IgD-negative memory B cell (primary cell): ENCODE results near the gene SNX30. TPM values are rescaled to one million over a fixed set of nuclear protein-coding genes. Genes with fewer than 3 reads are reported as not detected.

Source experiments
- H3K27ac Mint-ChIP-seq, 3 donors: one replicate each; pipeline ENCODE4 v1.8.0; 2020 to 2022; ENCODE audit warnings: mild to moderate bottlenecking in 3 of 3, mixed read lengths in 3 of 3, moderate library complexity in 1 of 3
- H3K27me3 Mint-ChIP-seq: one replicate; pipeline ENCODE4 v1.8.0; 2021; ENCODE audit warnings: mixed read lengths
- H3K36me3 Mint-ChIP-seq: one replicate; pipeline ENCODE4 v1.8.0; 2020; ENCODE audit warnings: mild to moderate bottlenecking, mixed read lengths
- H3K4me1 Mint-ChIP-seq, 3 donors: one replicate each; pipeline ENCODE4 v1.8.0; 2020 to 2022; ENCODE audit warnings: mixed read lengths in 3 of 3, mild to moderate bottlenecking in 1 of 3
- H3K4me3 Mint-ChIP-seq, 4 donors: one replicate each; pipeline ENCODE4 v1.8.0; 2020 to 2022; ENCODE audit warnings: mild to moderate bottlenecking in 4 of 4, mixed read lengths in 4 of 4, moderate library complexity in 3 of 4
- H3K9me3 Mint-ChIP-seq, 3 donors: one replicate each; pipeline ENCODE4 v1.8.0; 2020 to 2021; ENCODE audit warnings: mixed read lengths in 3 of 3, mild to moderate bottlenecking in 1 of 3
- polyA plus RNA-seq: library from polyadenylated mRNA; unstranded; fragments of 300-500 nt; fragmentation: Illumina TruSeq; gene quantifications from one replicate; pipeline ENCODE4 v1.2.3, GENCODE V29; 2021

SNX30 gene
- polyA plus RNA-seq, 1 donor from 2014 or later = 1.4 TPM

DNA sequence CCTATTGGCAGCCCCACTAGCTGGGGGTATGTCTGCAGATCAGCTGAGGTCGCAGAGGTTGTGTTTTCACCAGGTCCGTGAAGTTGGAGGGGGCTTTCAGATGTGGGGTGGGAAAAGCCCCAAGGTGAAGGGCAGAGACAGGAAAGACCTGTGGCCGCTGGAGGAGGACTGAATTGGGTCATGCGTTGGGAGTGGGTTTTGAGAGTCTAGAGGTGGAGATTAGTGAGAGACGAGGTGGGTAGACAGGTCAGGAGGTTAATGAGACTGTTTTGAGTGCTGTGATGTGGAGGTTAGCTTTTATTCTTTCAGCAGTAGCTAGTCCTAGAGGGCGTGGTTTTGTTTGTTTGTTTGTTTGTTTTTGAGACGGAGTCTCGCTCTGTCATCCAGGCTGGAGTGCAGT is 10.3 kb downstream of the SNX30 start:
- no peak overlapping the region for H3K4me3 Mint-ChIP-seq
- H3K36me3 Mint-ChIP-seq = peaks cover 4% of the 10 kb centered on the region
- H3K9me3 Mint-ChIP-seq = no peaks in the 10 kb centered on the region
- H3K27me3 Mint-ChIP-seq = no peaks in the 10 kb centered on the region
- H3K27ac Mint-ChIP-seq = no peak overlapping the region
- H3K4me1 Mint-ChIP-seq = peaks cover 0 to 7% (median 2%) of the 10 kb centered on the region in 3 donors

DNA sequence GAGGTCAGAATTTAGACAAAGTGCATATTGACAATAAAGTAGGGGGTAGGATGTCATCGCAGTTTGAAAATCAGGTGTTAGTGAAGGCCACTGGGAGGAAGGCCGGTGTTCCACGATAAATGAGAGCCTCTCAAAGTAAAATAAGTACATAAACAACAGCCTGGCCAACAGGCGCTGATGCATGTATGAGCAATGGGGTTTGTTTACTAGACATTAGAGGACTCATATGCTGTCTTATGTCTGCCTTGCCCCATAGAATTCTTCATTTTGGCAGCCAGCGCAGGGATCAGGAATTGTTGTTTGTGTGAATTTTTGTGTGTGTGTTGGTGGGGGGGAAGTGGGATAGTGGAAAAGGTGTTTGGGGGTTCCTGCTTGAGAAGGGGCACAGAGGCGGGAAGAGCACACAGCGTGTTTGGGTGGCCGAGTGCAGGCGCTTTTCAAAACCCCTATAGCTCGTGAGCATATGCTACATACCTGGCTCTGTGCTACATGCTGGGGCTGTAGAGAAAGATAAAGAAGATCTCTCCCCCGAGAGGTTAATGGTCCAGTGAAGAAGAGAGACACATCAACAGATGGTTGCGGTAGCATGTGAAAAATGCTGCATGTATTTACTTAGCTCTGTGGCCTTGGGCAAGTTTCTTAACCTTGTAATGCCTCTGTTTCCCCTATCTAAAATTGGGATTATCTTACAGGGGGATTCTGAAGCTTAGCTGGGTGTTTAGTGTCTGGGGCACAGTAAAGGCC is 11.5 kb downstream of the SNX30 start:
- Mint-ChIP-seq H3K27ac (no peak overlapping the region), H3K4me3 (peak overlapping the region in 1 of 4 donors; percentile 47), H3K9me3 (peaks cover 0 to 7% (median 0%) of the 10 kb centered on the region in 3 donors), H3K4me1 (peaks cover 0 to 7% (median 2%) of the 10 kb centered on the region in 3 donors), H3K36me3 (peaks cover 4% of the 10 kb centered on the region), H3K27me3 (no peaks in the 10 kb centered on the region)

DNA sequence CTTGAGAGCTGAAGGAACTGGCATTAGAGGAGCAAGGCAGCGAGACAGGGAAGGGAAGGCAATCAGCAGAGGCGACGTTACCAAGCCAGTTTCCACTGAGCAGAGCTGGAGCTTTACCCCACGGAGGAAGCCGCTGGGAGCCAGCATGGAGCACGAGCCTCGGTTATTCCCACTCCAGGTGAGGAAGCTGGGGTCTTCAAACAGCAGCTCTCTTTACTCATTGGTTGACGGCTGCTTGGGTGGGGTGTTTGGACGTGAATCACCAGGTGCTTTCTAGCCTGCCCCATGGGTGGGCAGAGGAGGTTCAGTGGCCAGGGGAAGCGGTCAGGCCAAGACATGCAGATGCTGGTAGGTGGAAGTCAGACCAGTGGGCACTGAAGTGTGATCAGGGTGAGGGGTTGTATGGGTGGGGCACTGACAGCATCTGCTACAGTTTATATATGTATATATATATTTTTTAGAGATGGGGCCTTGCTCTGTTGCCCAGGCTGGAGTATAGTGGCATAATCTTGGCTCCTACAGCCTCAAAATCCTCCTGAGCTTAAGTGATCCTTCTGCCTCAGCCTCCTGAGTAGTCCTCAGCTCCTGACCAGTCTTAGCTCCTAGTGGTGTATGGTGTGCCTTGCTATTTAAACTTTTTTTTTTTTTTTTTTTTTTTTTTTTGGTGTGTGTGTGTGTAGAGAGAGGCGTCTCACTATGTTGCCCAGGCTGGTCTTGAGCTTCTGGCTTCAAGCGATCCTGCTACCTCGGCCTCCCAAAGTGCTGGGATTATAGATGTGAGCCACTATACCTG is 12.4 kb downstream of the SNX30 start:
- Mint-ChIP-seq H3K27ac (no peak overlapping the region), H3K4me3 (peak overlapping the region in 1 of 4 donors; percentile 47), H3K27me3 (no peaks in the 10 kb centered on the region), H3K4me1 (peaks cover 0 to 7% (median 2%) of the 10 kb centered on the region in 3 donors), H3K36me3 (peaks cover under 1% of the 10 kb centered on the region), H3K9me3 (peaks cover 0 to 7% (median 2%) of the 10 kb centered on the region in 3 donors)

DNA sequence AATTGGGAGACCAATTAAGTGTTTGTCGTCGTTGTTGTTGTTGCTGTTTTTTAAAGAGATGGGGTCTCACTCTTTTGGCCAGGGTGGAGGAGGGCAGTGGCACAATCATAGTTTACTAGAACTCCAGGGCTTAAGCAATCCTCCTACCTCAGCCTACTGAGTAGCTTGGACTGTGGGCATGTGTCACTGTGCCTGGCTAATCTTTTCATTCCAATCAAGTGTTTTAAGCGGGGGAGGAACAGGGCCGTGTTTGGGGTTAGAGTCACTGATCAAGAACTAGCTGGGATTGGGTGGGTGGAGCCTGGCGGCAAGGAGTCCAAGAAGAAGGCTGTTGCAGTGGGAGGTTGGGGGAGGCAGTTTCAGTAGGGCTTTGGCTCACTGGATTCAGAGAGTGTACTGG is 13.8 kb downstream of the SNX30 start:
- Mint-ChIP-seq H3K4me3 (no peak overlapping the region), H3K36me3 (peaks cover 2% of the 10 kb centered on the region), H3K27me3 (no peaks in the 10 kb centered on the region), H3K27ac (no peak overlapping the region), H3K4me1 (peaks cover 0 to 7% (median 2%) of the 10 kb centered on the region in 3 donors), H3K9me3 (peaks cover 0 to 7% (median 5%) of the 10 kb centered on the region in 3 donors)

DNA sequence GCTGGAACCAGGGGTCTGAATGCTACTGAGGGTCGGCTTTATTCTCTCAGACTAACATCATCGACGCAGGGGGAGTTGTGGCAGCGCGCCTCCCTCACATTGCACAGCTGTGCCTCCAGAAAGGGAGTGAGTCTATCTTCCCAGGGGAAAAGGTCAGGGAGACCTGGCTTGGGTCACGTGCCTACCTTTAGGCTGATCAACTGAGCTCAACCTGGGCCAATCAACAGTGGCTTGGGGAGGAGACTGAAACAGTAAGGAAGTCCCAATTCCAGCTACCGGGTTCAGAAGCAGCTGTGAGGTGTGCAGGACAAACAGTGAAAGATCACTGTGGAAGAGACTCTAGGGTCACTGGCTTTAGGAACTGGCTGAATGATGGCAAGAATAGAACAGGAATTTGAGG is 14.3 kb downstream of the SNX30 start:
- Mint-ChIP-seq H3K27ac (no peak overlapping the region), H3K4me1 (peaks cover 0 to 7% (median 2%) of the 10 kb centered on the region in 3 donors), H3K36me3 (peaks cover 2% of the 10 kb centered on the region), H3K4me3 (no peak overlapping the region), H3K27me3 (no peaks in the 10 kb centered on the region), H3K9me3 (peaks cover 0 to 7% (median 5%) of the 10 kb centered on the region in 3 donors)

DNA sequence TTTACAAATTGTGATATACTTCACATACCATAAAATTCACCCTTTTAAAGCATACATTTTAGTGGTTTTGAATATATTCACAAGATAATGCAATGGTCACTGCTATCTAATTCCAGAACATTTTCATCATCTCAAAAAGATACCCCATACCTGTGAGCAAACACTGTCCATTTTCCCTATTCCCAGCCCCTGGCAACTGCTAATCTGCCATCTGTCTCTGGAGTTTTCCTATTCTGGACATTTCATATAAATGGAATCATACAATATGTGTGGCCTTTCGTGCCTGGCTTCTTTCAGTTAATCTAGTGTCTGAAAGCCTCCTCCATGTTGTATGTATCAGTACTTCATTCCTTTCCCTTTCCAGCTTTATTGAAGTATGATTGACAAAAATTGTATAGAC is 14.7 kb downstream of the SNX30 start:
- Mint-ChIP-seq H3K4me1 (peaks cover 0 to 7% (median 2%) of the 10 kb centered on the region in 3 donors), H3K36me3 (peaks cover 2% of the 10 kb centered on the region), H3K9me3 (peaks cover 0 to 7% (median 5%) of the 10 kb centered on the region in 3 donors), H3K27me3 (no peaks in the 10 kb centered on the region), H3K4me3 (no peak overlapping the region), H3K27ac (no peak overlapping the region)

DNA sequence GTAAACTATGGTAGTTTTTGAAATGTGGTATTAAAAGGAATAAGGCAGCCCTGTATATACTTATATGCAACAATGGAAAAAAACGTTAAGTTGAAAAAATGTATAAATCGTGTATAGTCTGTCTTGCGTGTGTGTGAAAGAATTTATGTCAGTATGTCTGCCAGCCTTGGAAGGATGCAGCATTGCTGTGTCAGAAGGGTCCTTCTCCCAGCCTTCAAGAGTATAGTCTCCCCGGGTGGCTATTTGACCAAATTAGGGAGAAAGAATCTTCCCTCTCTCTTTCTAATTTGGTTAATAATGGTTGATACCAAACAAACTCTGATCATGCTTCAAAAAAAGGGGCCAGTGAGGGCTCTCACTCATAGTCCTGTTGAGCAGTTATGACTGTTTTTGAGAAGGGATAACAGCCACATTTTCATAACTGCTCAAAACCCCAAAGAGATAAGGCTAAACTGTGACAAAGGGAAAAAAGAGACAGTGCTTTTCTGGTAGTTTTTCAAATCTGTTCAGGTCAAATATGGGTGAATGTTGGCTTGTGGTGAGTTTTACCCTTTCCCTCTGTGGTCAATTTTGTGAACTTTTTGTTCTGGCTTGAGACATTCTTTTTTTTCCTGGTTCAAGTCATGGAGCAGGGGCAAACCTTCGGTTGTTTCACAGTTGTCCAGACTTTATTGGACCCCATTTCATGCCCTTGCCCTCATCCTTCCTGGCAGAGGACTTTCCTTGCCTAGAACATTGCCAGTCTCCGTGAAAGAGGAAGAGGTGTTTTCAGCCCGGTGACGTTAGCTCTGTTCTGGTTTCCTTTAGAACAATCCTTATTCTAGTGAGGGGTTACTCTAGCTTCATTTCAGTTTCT is 21.0 kb downstream of the SNX30 start:
- Mint-ChIP-seq H3K27ac (no peak overlapping the region), H3K27me3 (peaks cover 1% of the 10 kb centered on the region), H3K9me3 (peaks cover 0 to 8% (median 1%) of the 10 kb centered on the region in 3 donors), H3K36me3 (peaks cover 2% of the 10 kb centered on the region), H3K4me1 (peaks cover 24 to 30% (median 29%) of the 10 kb centered on the region in 3 donors), H3K4me3 (peak overlapping the region in 1 of 4 donors; percentile 39)

DNA sequence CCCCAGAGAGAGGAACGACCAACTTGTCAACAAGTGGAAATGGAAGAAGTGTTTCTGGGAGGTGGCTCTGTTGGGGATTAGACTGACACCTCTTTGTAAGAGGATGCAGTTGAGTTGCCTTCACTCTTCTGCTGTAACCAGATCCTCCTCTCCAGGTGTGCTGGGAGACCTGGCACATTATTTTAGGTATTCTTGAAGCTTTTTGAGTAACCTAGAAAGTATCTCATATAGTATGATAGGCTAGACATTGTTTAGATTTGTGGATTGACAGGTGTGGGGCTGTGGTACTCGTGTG is 21.6 kb downstream of the SNX30 start:
- Mint-ChIP-seq H3K27ac (no peak overlapping the region), H3K36me3 (peaks cover 2% of the 10 kb centered on the region), H3K27me3 (peaks cover 1% of the 10 kb centered on the region), H3K4me3 (peak overlapping the region in 1 of 4 donors; percentile 39), H3K9me3 (peaks cover 0 to 8% (median 0%) of the 10 kb centered on the region in 3 donors), H3K4me1 (peaks cover 24 to 30% (median 29%) of the 10 kb centered on the region in 3 donors)

DNA sequence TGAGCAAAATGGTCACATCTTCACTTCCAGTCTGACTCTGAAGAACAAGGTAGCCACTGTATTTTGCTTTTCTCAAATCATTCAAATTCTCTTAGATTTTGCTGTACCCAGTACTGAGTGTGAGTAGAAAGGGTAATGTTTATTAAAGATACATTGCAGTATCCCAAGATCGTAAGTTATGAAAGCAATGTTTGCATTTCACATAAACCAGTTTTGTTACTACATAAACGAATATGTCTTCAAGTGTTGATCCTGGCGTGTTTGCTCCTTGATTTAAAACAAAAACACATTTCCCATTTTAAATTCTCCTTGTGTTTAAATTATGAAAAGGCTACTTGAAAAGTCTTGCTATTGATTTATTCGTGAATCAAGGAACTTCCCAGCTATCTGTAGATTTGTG is 22.0 kb downstream of the SNX30 start:
- H3K4me1 Mint-ChIP-seq = peaks cover 24 to 30% (median 29%) of the 10 kb centered on the region in 3 donors
- H3K9me3 Mint-ChIP-seq = peaks cover 0 to 8% (median 0%) of the 10 kb centered on the region in 3 donors
- H3K27me3 Mint-ChIP-seq = peaks cover 1% of the 10 kb centered on the region
- peaks cover 2% of the 10 kb centered on the region for H3K36me3 Mint-ChIP-seq
- H3K4me3 Mint-ChIP-seq = no peak overlapping the region
- no peak overlapping the region for H3K27ac Mint-ChIP-seq

DNA sequence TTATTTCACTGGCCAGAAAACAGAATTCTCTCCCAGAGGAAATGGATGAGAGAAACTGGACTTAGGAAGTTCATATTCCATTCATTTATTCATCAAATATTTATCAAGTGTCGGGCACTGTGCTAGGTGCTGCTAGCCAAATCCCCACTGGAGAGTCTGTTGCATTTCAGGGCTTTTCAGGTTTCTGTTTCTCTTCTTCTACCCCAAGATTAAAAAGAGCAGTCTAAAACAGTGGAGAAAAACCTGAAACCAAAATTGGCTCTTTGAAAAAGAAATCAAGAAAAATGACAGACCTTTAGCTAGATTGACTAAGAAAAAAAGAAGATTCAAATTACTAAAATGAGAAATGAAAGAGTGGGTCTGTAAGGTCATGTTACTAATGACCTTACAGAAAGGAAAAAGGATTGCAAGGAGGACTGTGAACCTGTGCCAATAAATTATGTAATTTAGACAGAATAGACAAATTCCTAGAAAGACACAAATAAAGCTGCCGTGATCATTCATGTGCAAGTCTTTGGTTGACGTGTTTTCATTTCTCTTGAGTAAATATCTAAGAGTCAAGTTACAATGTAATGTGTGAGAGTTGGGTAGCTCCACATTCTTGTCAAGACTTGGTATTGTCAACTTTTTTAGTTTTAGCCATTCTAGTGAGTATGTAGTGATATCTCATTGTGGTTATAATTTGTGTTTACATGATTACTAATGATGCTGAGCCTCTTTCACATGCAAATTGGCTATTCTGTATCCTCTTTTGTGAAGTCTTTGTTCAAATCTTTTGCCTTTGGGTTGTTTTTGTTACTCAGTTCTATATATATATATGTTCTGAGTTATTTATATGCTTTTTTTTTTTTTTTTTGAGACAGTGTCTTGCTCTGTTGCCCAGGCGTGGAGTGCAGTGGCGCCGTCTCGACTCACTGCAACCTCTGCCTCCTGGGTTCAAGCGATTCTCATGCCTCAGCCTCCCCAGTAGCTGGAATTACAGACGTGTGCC is 23.7 kb downstream of the SNX30 start:
- Mint-ChIP-seq H3K27ac (peak overlapping the region in 1 of 3 donors; percentile 24), H3K4me3 (peak overlapping the region in 3 of 4 donors; percentile 2 to 42 (median 39)), H3K36me3 (no peaks in the 10 kb centered on the region), H3K4me1 (peaks cover 24 to 30% (median 29%) of the 10 kb centered on the region in 3 donors), H3K9me3 (peaks cover 0 to 3% (median 0%) of the 10 kb centered on the region in 3 donors), H3K27me3 (peaks cover 1% of the 10 kb centered on the region)

DNA sequence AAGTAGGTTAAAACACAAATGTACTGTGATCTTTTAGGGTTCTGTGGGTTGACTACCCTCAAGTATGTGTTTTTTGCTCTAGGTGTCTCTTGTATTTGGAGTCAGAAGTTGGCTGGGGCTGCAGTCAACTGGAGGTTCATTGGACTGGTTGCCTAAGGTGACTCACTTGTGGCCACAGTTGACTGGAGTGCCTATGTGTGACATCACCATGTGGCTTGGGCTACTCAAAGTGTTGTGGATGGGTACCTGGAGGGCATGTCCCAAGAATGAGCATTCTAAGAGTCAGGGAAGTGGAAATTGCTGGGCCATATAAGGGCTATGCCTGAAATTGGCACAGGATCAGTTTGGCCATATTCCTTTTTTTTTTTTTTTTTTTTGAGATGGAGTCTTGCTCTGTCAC is 27.4 kb downstream of the SNX30 start:
- no peaks in the 10 kb centered on the region for H3K27me3 Mint-ChIP-seq
- H3K9me3 Mint-ChIP-seq = peaks cover 0 to 3% (median 0%) of the 10 kb centered on the region in 3 donors
- no peaks in the 10 kb centered on the region for H3K36me3 Mint-ChIP-seq
- H3K4me3 Mint-ChIP-seq = no peak overlapping the region
- peaks cover 15 to 17% (median 16%) of the 10 kb centered on the region in 3 donors for H3K4me1 Mint-ChIP-seq
- no peak overlapping the region for H3K27ac Mint-ChIP-seq

DNA sequence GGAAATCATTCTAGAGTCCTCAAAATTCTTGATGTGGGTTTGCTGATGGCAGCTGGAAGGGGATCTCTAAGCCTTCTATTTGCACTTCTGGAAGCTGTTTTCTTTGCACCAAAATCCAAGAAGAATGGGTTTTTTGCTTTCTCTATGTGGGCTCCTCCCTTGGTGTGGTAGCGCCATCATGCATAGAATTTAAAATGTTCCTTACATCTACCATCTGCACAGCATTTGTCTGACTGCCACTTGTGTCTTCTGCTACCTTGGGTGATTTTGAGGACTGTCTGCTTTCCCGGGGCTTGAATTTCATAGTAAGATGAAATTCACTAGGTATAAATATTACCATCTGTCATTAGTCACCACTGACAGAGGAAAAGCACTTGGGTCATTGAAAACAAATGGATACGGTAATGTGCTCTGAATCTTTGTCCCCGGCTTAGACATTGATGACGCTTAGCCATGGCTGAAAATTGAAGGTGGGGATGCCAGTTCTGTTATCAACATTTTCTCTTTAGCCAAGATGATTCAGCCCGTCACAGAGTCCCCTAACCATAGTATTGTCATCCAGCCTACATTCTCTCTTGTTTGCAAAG is 30.0 kb downstream of the SNX30 start:
- no peak overlapping the region for H3K27ac Mint-ChIP-seq
- peaks cover 5 to 7% (median 5%) of the 10 kb centered on the region in 3 donors for H3K4me1 Mint-ChIP-seq
- no peak overlapping the region for H3K4me3 Mint-ChIP-seq
- H3K27me3 Mint-ChIP-seq = no peaks in the 10 kb centered on the region
- no peaks in the 10 kb centered on the region for H3K36me3 Mint-ChIP-seq
- peaks cover 0 to 3% (median 0%) of the 10 kb centered on the region in 3 donors for H3K9me3 Mint-ChIP-seq

DNA sequence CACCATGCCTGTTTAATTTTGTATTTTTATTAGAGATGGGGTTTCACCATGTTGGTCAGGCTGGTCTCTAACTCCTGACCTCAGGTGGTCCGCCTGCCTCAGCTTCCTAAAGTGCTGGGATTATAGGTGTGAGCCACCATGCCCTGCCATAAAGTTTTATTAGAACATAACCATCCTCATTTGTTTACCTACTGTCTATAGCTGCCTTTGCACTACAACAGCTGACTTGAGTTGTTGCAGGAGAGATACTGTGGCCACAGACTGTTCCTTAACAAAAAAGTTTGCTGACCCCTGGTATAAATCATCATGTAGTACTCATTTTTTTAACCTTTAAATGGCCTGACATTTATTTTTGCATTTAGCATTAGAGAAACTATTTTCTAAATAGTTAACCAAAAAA is 31.7 kb downstream of the SNX30 start:
- no peak overlapping the region for H3K4me3 Mint-ChIP-seq
- no peaks in the 10 kb centered on the region for H3K27me3 Mint-ChIP-seq
- H3K4me1 Mint-ChIP-seq = peaks cover 9 to 14% (median 9%) of the 10 kb centered on the region in 3 donors
- peaks cover 0 to 2% (median 0%) of the 10 kb centered on the region in 3 donors for H3K9me3 Mint-ChIP-seq
- peaks cover 2% of the 10 kb centered on the region for H3K36me3 Mint-ChIP-seq
- H3K27ac Mint-ChIP-seq = no peak overlapping the region
